H9 (cell line): ENCODE measurements around the gene UBE4B. TPM values are rescaled to one million over a fixed set of nuclear protein-coding genes. Genes with fewer than 3 reads are reported as not detected.
"Not testable (repeated sequence)": the region's sequence is repeated elsewhere in the genome, so short reads cannot be mapped to it uniquely, and the experiment has no call there.

Source experiments
- DNase-seq: peaks from one replicate; pipeline ENCODE4 v3.0.0-alpha.2; 2017
- H2AFZ ChIP-seq: one replicate; pipeline ENCODE4 v1.6.1; 2013; ENCODE audit warnings: mild to moderate bottlenecking, low read length, control low read depth, moderate library complexity
- H2AK5ac ChIP-seq: 2 replicates; pipeline ENCODE4 v1.6.1; 2013; ENCODE audit warnings: low read length, control low read depth, mixed read lengths; ENCODE audit not compliant: insufficient read length
- H2BK120ac ChIP-seq: one replicate; pipeline ENCODE4 v1.6.1; 2013; ENCODE audit warnings: low read depth, mild to moderate bottlenecking, low read length, control low read depth, inconsistent platforms; ENCODE audit not compliant: poor library complexity, severe bottlenecking
- H2BK12ac ChIP-seq: 2 replicates; pipeline ENCODE4 v1.6.1; 2013; ENCODE audit warnings: low read length, control low read depth, mixed read lengths, low read depth; ENCODE audit not compliant: insufficient read length
- H2BK15ac ChIP-seq: 2 replicates; pipeline ENCODE4 v1.6.1; 2013; ENCODE audit warnings: low read depth, low read length, control low read depth
- H2BK20ac ChIP-seq: one replicate; pipeline ENCODE4 v1.6.1; 2013; ENCODE audit warnings: low read depth, mild to moderate bottlenecking, low read length, control low read depth, inconsistent platforms; ENCODE audit not compliant: poor library complexity, severe bottlenecking
- H2BK5ac ChIP-seq: 2 replicates; pipeline ENCODE4 v1.6.1; 2013; ENCODE audit warnings: low read length, control low read depth, mixed read lengths; ENCODE audit not compliant: insufficient read length
- H3K14ac ChIP-seq: 2 replicates; pipeline ENCODE4 v1.6.1; 2013; ENCODE audit warnings: low read length, control low read depth; ENCODE audit not compliant: insufficient read depth
- H3K18ac ChIP-seq: 2 replicates; pipeline ENCODE4 v1.6.1; 2013; ENCODE audit warnings: low read depth, mild to moderate bottlenecking, mixed read lengths, low read length, control low read depth; ENCODE audit not compliant: insufficient read length
- H3K23ac ChIP-seq: 2 replicates; pipeline ENCODE4 v1.6.1; 2013; ENCODE audit warnings: low read length, control low read depth, mixed read lengths, low read depth; ENCODE audit not compliant: insufficient read length
- H3K23me2 ChIP-seq: 2 replicates; pipeline ENCODE4 v1.6.1; 2013; ENCODE audit warnings: low read depth, mild to moderate bottlenecking, mixed read lengths, low read length, control low read depth; ENCODE audit not compliant: insufficient read length, poor library complexity, severe bottlenecking
- H3K27ac ChIP-seq: 2 replicates; pipeline ENCODE4 v1.5.1; 2013; ENCODE audit warnings: low read length, control low read depth, mixed read lengths, low read depth; ENCODE audit not compliant: insufficient read length
- H3K27me3 ChIP-seq: 2 replicates; pipeline ENCODE4 v1.6.1; 2013; ENCODE audit warnings: low read length, control low read depth, inconsistent platforms; ENCODE audit not compliant: insufficient read depth
- H3K4ac ChIP-seq: 2 replicates; pipeline ENCODE4 v1.6.1; 2013; ENCODE audit warnings: low read depth, mild to moderate bottlenecking, control low read depth, inconsistent platforms, low read length, moderate library complexity
- H3K4me1 ChIP-seq: 2 replicates; pipeline ENCODE4 v1.6.1; 2013; ENCODE audit warnings: low read length, control low read depth, inconsistent platforms; ENCODE audit not compliant: insufficient read depth
- H3K4me2 ChIP-seq: 2 replicates; pipeline ENCODE4 v1.6.1; 2013; ENCODE audit warnings: low read length, control low read depth, mixed read lengths; ENCODE audit not compliant: insufficient read length, insufficient read depth
- H3K56ac ChIP-seq: 2 replicates; pipeline ENCODE4 v1.6.1; 2013; ENCODE audit warnings: low read depth, mild to moderate bottlenecking, mixed read lengths, low read length, control low read depth; ENCODE audit not compliant: insufficient read length
- H3K79me1 ChIP-seq: 2 replicates; pipeline ENCODE4 v1.6.1; 2013; ENCODE audit warnings: low read depth, mild to moderate bottlenecking, moderate library complexity, low read length, control low read depth, inconsistent platforms; ENCODE audit not compliant: insufficient read depth, poor library complexity, severe bottlenecking
- H3K79me2 ChIP-seq: 2 replicates; pipeline ENCODE4 v1.6.1; 2013; ENCODE audit warnings: low read length, control low read depth, inconsistent platforms; ENCODE audit not compliant: insufficient read depth
- H3K9ac ChIP-seq: 2 replicates; pipeline ENCODE4 v1.6.1; 2013; ENCODE audit warnings: low read length, control low read depth, mixed read lengths; ENCODE audit not compliant: insufficient read length; ENCODE audit errors: extremely low read depth
- H3K9me3 ChIP-seq: one replicate; pipeline ENCODE4 v1.6.1; 2013; ENCODE audit warnings: low read depth, low read length, inconsistent platforms; ENCODE audit not compliant: control insufficient read depth
- H3T11ph ChIP-seq: one replicate; pipeline ENCODE4 v1.6.1; 2013; ENCODE audit warnings: mild to moderate bottlenecking, low read length, control low read depth, inconsistent platforms
- H4K20me1 ChIP-seq: one replicate; pipeline ENCODE4 v1.6.1; 2013; ENCODE audit not compliant: control insufficient read depth, insufficient read length, insufficient read depth
- H4K5ac ChIP-seq: 2 replicates; pipeline ENCODE4 v1.6.1; 2013; ENCODE audit warnings: low read depth, mild to moderate bottlenecking, mixed read lengths, low read length, control low read depth; ENCODE audit not compliant: insufficient read length
- H4K8ac ChIP-seq: replicated peaks from 2 replicates; pipeline ENCODE4 v1.6.1; 2013; ENCODE audit warnings: low read length, control low read depth, mixed read lengths, low read depth; ENCODE audit not compliant: insufficient read length
- H4K91ac ChIP-seq: 2 replicates; pipeline ENCODE4 v1.6.1; 2013; ENCODE audit warnings: low read depth, mild to moderate bottlenecking, moderate library complexity, mixed read lengths, low read length, control low read depth; ENCODE audit not compliant: insufficient read length
- H3K27ac Mint-ChIP-seq, 3 experiments: 2 replicates in 2 of 3; 3 replicates in 1 of 3; pipeline ENCODE4 v1.8.0; 2020 to 2021; ENCODE audit warnings: mixed read lengths in 3 of 3, mild to moderate bottlenecking in 1 of 3, moderate library complexity in 1 of 3
- H3K27me3 Mint-ChIP-seq: 2 replicates; pipeline ENCODE4 v1.8.0; 2021; ENCODE audit warnings: low read depth, mild to moderate bottlenecking, moderate library complexity, mixed read lengths
- H3K36me3 Mint-ChIP-seq, 3 experiments: 2 replicates in 2 of 3; 3 replicates in 1 of 3; pipeline ENCODE4 v1.8.0; 2020 to 2021; ENCODE audit warnings: low read depth in 3 of 3, mixed read lengths in 3 of 3; ENCODE audit not compliant: insufficient read depth in 1 of 3
- H3K4me1 Mint-ChIP-seq, 2 experiments: 2 replicates each; pipeline ENCODE4 v1.8.0; 2020; ENCODE audit warnings: mixed read lengths in 2 of 2
- H3K4me3 Mint-ChIP-seq, 2 experiments: 2 replicates in 1 of 2; 3 replicates in 1 of 2; pipeline ENCODE4 v1.8.0; 2020 to 2021; ENCODE audit warnings: mild to moderate bottlenecking in 2 of 2, mixed read lengths in 2 of 2, moderate library complexity in 1 of 2
- H3K9me3 Mint-ChIP-seq, 2 experiments: 2 replicates in 1 of 2; 3 replicates in 1 of 2; pipeline ENCODE4 v1.8.0; 2020; ENCODE audit warnings: mild to moderate bottlenecking in 2 of 2, mixed read lengths in 2 of 2, moderate library complexity in 1 of 2
- CTCF ChIP-seq: fragments of 200-600 bp; sonication (generic); conservative IDR thresholded peaks from 3 replicates; pipeline ENCODE4 v1.8.0; 2021; ENCODE audit warnings: antibody characterized with exemption, mild to moderate bottlenecking
- WGBS: extraction: QIAGEN DNeasy Blood & Tissue Kit; methylation state at CpG from one replicate; pipeline ENCODE4 v1.1.7; 2013; ENCODE audit warnings: missing lambda C conversion rate, low lambda C conversion rate, mixed read lengths; ENCODE audit not compliant: insufficient read length; ENCODE audit errors: extremely low coverage; 5-methylcytosine and 5-hydroxymethylcytosine counted together
- total RNA-seq: library from RNA; stranded (reverse); gene quantifications from 2 replicates; pipeline ENCODE4 v1.2.1, GENCODE V29; 2021

Gene UBE4B
- total RNA-seq, 1 experiment from 2014 or later: 67.6 TPM

DNA sequence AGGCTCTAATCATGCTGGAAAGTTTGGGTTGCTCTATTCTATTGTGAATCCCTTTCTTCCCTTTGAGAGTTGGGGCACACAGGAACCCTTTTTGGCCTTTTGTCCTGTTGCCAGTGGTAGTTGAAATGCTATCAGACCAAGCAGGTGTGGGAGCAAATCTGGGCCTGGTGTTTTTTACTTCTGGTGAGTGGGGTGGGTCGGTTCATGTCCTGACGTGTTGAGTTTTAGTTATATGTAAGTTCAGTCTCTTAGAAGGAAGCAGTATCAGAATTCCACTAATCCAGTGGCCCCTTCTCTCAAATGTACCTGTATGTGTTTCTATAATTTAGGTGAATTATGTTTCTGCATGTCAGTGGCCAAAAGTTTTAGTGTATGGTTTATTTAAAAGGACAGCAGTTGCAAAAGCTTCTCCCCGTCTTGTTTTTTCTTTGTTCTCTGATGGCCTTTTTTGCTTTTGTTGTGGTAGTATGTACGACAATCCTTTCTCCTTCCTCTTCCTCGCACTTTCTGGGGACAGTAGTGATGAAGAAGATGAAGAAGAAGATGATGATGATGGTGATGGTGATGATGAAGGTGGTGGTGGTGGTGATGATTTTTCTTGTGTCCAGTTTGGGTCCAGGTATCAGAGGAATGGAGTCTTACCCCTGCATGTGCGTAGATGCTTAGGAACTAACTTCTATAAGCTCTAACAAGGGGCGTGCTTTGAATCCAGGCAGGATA, 74.2 kb downstream of the UBE4B start:
- H2BK20ac ChIP-seq: no peak overlapping the region
- H2AFZ ChIP-seq: no peak overlapping the region
- no peak overlapping the region for H4K8ac ChIP-seq
- H3K23ac ChIP-seq: no peak overlapping the region
- no peaks in the 10 kb centered on the region for H3K4me1 ChIP-seq
- H4K5ac ChIP-seq: no peak overlapping the region
- H3T11ph ChIP-seq: no peak overlapping the region
- Mint-ChIP-seq H3K27me3 (no peaks in the 10 kb centered on the region), H3K36me3 (peaks cover 18 to 67% (median 55%) of the 10 kb centered on the region in 3 experiments; a peak in 6 of 7 replicates), H3K27ac (peak overlapping the region in 2 of 3 experiments; percentile 30 to 71; a peak in 4 of 7 replicates), H3K4me3 (no peak overlapping the region), H3K4me1 (peaks cover 0 to 10% of the 10 kb centered on the region in 2 experiments; a peak in 2 of 4 replicates), H3K9me3 (no peaks in the 10 kb centered on the region)
- no peak overlapping the region for H3K56ac ChIP-seq
- DNase-seq: no peak
- H3K4me2 ChIP-seq: no peak overlapping the region
- no peak overlapping the region for H2BK120ac ChIP-seq
- H4K20me1 ChIP-seq: no peaks in the 10 kb centered on the region
- H2BK5ac ChIP-seq: no peak overlapping the region
- H3K79me2 ChIP-seq: no peaks in the 10 kb centered on the region
- H3K27me3 ChIP-seq: no peaks in the 10 kb centered on the region; the same call in 1 of the 2 replicates
- H3K18ac ChIP-seq: no peak overlapping the region
- H3K27ac ChIP-seq: no peak overlapping the region
- no CpG with 5 or more reads among the region's 7 CpGs for WGBS
- H3K79me1 ChIP-seq: no peaks in the 10 kb centered on the region
- H3K14ac ChIP-seq: no peak overlapping the region
- no peaks in the 10 kb centered on the region for H3K23me2 ChIP-seq
- H3K9me3 ChIP-seq: no peaks in the 10 kb centered on the region
- H2BK15ac ChIP-seq: no peak overlapping the region
- H2AK5ac ChIP-seq: no peak overlapping the region
- no peak overlapping the region for H3K4ac ChIP-seq
- H4K91ac ChIP-seq: no peak overlapping the region
- H3K9ac ChIP-seq: no peak overlapping the region
- no peak for TF ChIP-seq CTCF
- H2BK12ac ChIP-seq: no peak overlapping the region

- not testable (repeated sequence) for H3K18ac ChIP-seq, H2BK15ac ChIP-seq, H3K27me3 Mint-ChIP-seq, H3K79me1 ChIP-seq, H3K23ac ChIP-seq, H2BK12ac ChIP-seq, H3K79me2 ChIP-seq, DNase-seq, H3K4me2 ChIP-seq, H3K23me2 ChIP-seq, H3K9me3 ChIP-seq, H2BK120ac ChIP-seq, H2BK5ac ChIP-seq, H4K8ac ChIP-seq, H2AFZ ChIP-seq, H3K14ac ChIP-seq, H3K9ac ChIP-seq, H2BK20ac ChIP-seq, H3K56ac ChIP-seq, H3K27ac ChIP-seq, H3K4ac ChIP-seq, H2AK5ac ChIP-seq, H4K20me1 ChIP-seq, H3K9me3 Mint-ChIP-seq, H4K91ac ChIP-seq, H3K4me1 ChIP-seq, H3K4me3 Mint-ChIP-seq, H3K27me3 ChIP-seq, H3T11ph ChIP-seq, H4K5ac ChIP-seq
- H3K4me1 Mint-ChIP-seq: peaks cover 0 to 10% of the 10 kb centered on the region in 2 experiments; a peak in 2 of 4 replicates
- WGBS: no CpG with 5 or more reads among the region's 8 CpGs
- peak overlapping the region in 2 of 3 experiments; percentile 71 to 74; a peak in 2 of 7 replicates for H3K27ac Mint-ChIP-seq
- H3K36me3 Mint-ChIP-seq: peaks cover 18 to 65% (median 56%) of the 10 kb centered on the region in 3 experiments; a peak in 6 of 7 replicates
These were observed 74.7 kb downstream of the UBE4B start for GRCh38 chr1:10107476-10107847.
